CD4-positive, alpha-beta memory T cell (primary cell): ENCODE measurements around the gene LAS1L. TPM values are rescaled to one million over a fixed set of nuclear protein-coding genes. Genes with fewer than 3 reads are reported as not detected.
A peak's percentile ranks its signal among the peaks of the same experiment; 100 is the strongest.
"Not testable (repeated sequence)": the region's sequence is repeated elsewhere in the genome, so short reads cannot be mapped to it uniquely, and the experiment has no call there.

Experiments
- CTCF ChIA-PET: fragments of 350-600 bp; sonication (Branson Sonifier 250); formaldehyde crosslinking; loops from one replicate; lab custom pipeline; 2021; ENCODE audit warnings: inconsistent platforms; ENCODE audit not compliant: partially characterized antibody; lab: Charles Lee
- POLR2A ChIA-PET: fragments of 350-600 bp; sonication (Branson Sonifier 250); formaldehyde crosslinking; loops from one replicate; lab custom pipeline; 2021; ENCODE audit not compliant: partially characterized antibody; lab: Charles Lee
- DNase-seq, 5 donors: peaks; one replicate each; pipeline versions ENCODE4 v3.0.0 to v3.0.0-alpha.2; 2020 to 2022; ENCODE audit warnings: mixed read lengths in 1 of 5
- H3K27ac ChIP-seq: one replicate; pipeline ENCODE4 v1.7.0; 2013; ENCODE audit warnings: low read depth, low read length
- H3K27me3 ChIP-seq: 2 replicates; pipeline ENCODE4 v1.7.0; 2013; ENCODE audit warnings: mild to moderate bottlenecking, low read length, moderate library complexity; ENCODE audit not compliant: insufficient read depth
- H3K36me3 ChIP-seq: 2 replicates; pipeline ENCODE4 v1.7.0; 2013; ENCODE audit warnings: mild to moderate bottlenecking, low read length, moderate library complexity; ENCODE audit not compliant: insufficient read depth
- H3K4me1 ChIP-seq: 2 replicates; pipeline ENCODE4 v1.7.0; 2013; ENCODE audit warnings: mild to moderate bottlenecking, low read length, moderate library complexity; ENCODE audit not compliant: insufficient read depth
- H3K4me3 ChIP-seq, 2 donors: one replicate each; pipeline ENCODE4 v1.7.0; 2013; ENCODE audit warnings: low read length in 2 of 2, mild to moderate bottlenecking in 1 of 2
- H3K9me3 ChIP-seq, 2 donors: one replicate each; pipeline ENCODE4 v1.7.0; 2013; ENCODE audit warnings: low read length in 2 of 2, control low read depth in 1 of 2; ENCODE audit not compliant: control insufficient read depth in 1 of 2
- H3K27ac Mint-ChIP-seq, 7 donors: one replicate each; pipeline ENCODE4 v1.8.0; 2020 to 2021; ENCODE audit warnings: mixed read lengths in 7 of 7, mild to moderate bottlenecking in 6 of 7, inconsistent platforms in 3 of 7, moderate library complexity in 3 of 7
- H3K27me3 Mint-ChIP-seq, 2 donors: one replicate each; pipeline ENCODE4 v1.8.0; 2020 to 2021; ENCODE audit warnings: mixed read lengths in 2 of 2
- H3K36me3 Mint-ChIP-seq, 2 donors: one replicate each; pipeline ENCODE4 v1.8.0; 2020 to 2021; ENCODE audit warnings: mixed read lengths in 2 of 2, inconsistent platforms in 1 of 2, mild to moderate bottlenecking in 1 of 2
- H3K4me1 Mint-ChIP-seq, 4 donors: one replicate each; pipeline ENCODE4 v1.8.0; 2020 to 2021; ENCODE audit warnings: mixed read lengths in 4 of 4, mild to moderate bottlenecking in 1 of 4
- H3K4me3 Mint-ChIP-seq, 8 donors: one replicate each; pipeline ENCODE4 v1.8.0; 2020 to 2021; ENCODE audit warnings: mixed read lengths in 8 of 8, mild to moderate bottlenecking in 7 of 8, moderate library complexity in 6 of 8, inconsistent platforms in 3 of 8
- H3K9me3 Mint-ChIP-seq, 8 donors: one replicate each; pipeline ENCODE4 v1.8.0; 2020 to 2021; ENCODE audit warnings: mixed read lengths in 8 of 8, mild to moderate bottlenecking in 5 of 8, inconsistent platforms in 3 of 8, moderate library complexity in 1 of 8
- intact Hi-C: fragments of 100-400 bp; cut with micrococcal nuclease; formaldehyde crosslinking; loops from one replicate; pipeline ENCODE4 v1.15.1; 2023
- polyA plus RNA-seq, 2 donors: library from polyadenylated mRNA; unstranded; fragments of 300-500 nt; fragmentation: Illumina TruSeq; gene quantifications; one replicate each; pipeline ENCODE4 v1.2.3, GENCODE V29; 2021
- total RNA-seq, 2 experiments: library from RNA; stranded (reverse); gene quantifications; one replicate each; pipeline ENCODE4 v1.2.3, GENCODE V29; 2021

Gene LAS1L
- total and polyA plus RNA-seq, 4 experiments from 2014 or later = 38.5 to 51.7 (median 40.6) TPM

DNA sequence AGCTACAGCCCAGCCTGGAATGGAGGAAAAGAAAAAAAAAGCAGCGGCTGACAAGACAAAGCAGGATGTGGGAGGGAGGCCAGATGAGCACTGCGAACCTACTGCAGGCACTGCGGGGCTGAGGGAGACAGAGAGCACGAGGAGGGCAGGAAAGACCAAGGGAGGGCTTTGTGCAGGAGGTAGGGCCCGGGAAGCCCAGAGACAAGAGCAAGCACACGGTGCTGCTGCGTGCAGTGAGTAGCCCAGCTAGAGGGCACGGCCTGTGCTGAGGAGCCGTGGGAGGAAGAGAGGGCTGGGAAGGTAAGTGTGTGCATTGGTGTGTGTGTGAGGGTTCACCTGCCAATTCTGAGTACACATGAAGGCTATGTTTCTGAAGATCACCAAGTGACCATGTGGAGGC lies 15.6 kb downstream of the LAS1L start:
- H3K4me3 Mint-ChIP-seq, H3K27me3 Mint-ChIP-seq, H3K9me3 Mint-ChIP-seq, DNase-seq, H3K4me3 ChIP-seq, H3K4me1 Mint-ChIP-seq, H3K27ac ChIP-seq, H3K27me3 ChIP-seq, H3K9me3 ChIP-seq, intact Hi-C loops, POLR2A ChIA-PET, H3K4me1 ChIP-seq: not testable (repeated sequence)
- CTCF ChIA-PET = interaction anchor here (1.7 kb wide), 1 partner anchor 10 kb away, joined by 9 read pairs; no protein-coding TSS in a partner anchor
- H3K36me3 ChIP-seq = peaks cover 38% of the 10 kb centered on the region
- Mint-ChIP-seq H3K36me3 (peaks cover 16 to 39% of the 10 kb centered on the region in 2 donors), H3K27ac (peak overlapping the region in 2 of 7 donors; percentile 25 to 27)

DNA sequence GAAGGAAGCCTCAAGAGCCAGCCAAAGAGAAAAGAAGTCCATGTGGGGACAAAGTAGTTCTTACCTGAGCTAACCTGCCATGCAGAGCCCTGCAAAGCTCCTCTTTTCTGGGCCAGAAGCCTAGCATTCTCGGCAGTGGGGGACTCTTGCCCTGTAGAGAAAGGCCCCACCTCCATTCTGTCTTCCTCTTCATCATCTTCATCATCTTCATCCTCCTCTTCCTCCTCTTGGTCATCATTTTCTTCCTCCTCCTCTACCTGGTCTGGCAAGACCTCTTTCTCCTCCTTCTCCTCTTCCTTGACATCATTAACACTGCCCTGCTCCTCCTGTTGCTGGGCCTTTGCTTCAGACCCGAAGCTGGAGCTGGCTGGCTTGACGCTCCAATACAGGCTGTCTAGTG lies 16.7 kb downstream of the LAS1L start:
- Histone ChIP-seq H3K4me1 (no peaks in the 10 kb centered on the region), H3K4me3 (no peak overlapping the region), H3K36me3 (peaks cover 32% of the 10 kb centered on the region), H3K27ac (no peak overlapping the region), H3K27me3 (no peaks in the 10 kb centered on the region), H3K9me3 (no peaks in the 10 kb centered on the region)
- Mint-ChIP-seq H3K27me3 (no peaks in the 10 kb centered on the region), H3K36me3 (peaks cover 14 to 37% of the 10 kb centered on the region in 2 donors), H3K4me3 (no peak overlapping the region), H3K27ac (no peak overlapping the region), H3K4me1 (peaks cover 0 to 4% (median 0%) of the 10 kb centered on the region in 4 donors), H3K9me3 (no peaks in the 10 kb centered on the region)
- CTCF ChIA-PET = interaction anchor here (1.7 kb wide), 1 partner anchor 11 kb away, joined by 9 read pairs; no protein-coding TSS in a partner anchor
- POLR2A ChIA-PET = no interaction called here
- intact Hi-C loops = no loop called here
- no peak for DNase-seq

DNA sequence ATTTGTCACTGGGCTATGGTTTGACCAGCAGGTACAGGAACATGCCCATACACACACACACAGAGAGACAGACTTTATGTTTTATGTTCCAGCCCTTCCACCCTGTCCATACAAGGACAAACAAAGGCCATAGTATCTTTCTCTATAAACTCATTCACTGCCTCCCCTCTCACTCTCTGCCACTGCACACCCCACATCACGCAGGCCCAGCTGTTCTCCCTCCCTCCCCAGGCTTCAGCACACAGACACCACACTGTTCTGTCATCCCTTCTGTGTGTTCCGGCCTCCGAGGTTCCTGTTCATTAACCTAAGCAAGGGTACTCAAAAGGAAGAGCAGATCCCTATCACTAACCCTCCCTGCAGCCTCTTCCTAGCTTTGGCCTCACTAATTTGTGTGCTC lies 17.8 kb downstream of the LAS1L start:
- intact Hi-C loops = no loop called here
- Histone ChIP-seq H3K4me1 (no peaks in the 10 kb centered on the region), H3K27me3 (no peaks in the 10 kb centered on the region), H3K9me3 (no peaks in the 10 kb centered on the region), H3K27ac (no peak overlapping the region), H3K4me3 (no peak overlapping the region), H3K36me3 (peaks cover 22% of the 10 kb centered on the region)
- no peaks in the 10 kb centered on the region for H3K9me3 Mint-ChIP-seq
- H3K4me1 Mint-ChIP-seq = peaks cover 0 to 2% (median 0%) of the 10 kb centered on the region in 4 donors
- ChIA-PET CTCF (no interaction called here), POLR2A (no interaction called here)
- H3K4me3 Mint-ChIP-seq = no peak overlapping the region
- no peak overlapping the region for H3K27ac Mint-ChIP-seq
- peaks cover 6 to 34% of the 10 kb centered on the region in 2 donors for H3K36me3 Mint-ChIP-seq
- no peak for DNase-seq
- H3K27me3 Mint-ChIP-seq = no peaks in the 10 kb centered on the region

DNA sequence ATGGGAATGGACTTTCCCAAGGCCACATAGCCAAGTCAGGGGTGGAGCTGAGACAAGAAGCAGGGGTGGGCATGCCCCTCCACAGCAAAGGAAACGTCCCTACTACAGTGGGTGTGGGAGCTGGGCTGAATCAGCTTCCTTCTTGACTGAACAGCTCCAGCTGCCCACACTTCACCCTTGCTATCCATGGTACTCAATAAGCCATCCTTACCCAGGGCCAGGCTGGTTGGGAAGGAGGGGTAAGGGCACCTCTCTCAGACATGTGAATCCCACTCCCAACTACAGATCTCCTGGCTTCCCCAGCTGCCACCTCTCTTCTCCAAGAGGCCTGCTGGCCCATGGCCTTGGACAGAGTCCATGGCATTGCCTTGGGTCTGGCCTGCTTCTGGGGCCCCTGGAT lies 21.0 kb downstream of the LAS1L start:
- H3K27ac ChIP-seq = no peak overlapping the region
- no peak overlapping the region for H3K27ac Mint-ChIP-seq
- no peaks in the 10 kb centered on the region for H3K4me1 ChIP-seq
- CTCF ChIA-PET = interaction anchor here (1.7 kb wide), 1 partner anchor 15 kb away, joined by 6 read pairs; no protein-coding TSS in a partner anchor
- POLR2A ChIA-PET = no interaction called here
- H3K9me3 ChIP-seq = no peaks in the 10 kb centered on the region
- intact Hi-C loops = no loop called here
- DNase-seq = no peak
- peaks cover 12% of the 10 kb centered on the region for H3K36me3 ChIP-seq
- H3K36me3 Mint-ChIP-seq = peaks cover 3 to 31% of the 10 kb centered on the region in 2 donors
- no peaks in the 10 kb centered on the region for H3K27me3 Mint-ChIP-seq
- H3K4me3 ChIP-seq = no peak overlapping the region
- no peak overlapping the region for H3K4me3 Mint-ChIP-seq
- no peaks in the 10 kb centered on the region for H3K4me1 Mint-ChIP-seq
- no peaks in the 10 kb centered on the region for H3K9me3 Mint-ChIP-seq
- no peaks in the 10 kb centered on the region for H3K27me3 ChIP-seq

DNA sequence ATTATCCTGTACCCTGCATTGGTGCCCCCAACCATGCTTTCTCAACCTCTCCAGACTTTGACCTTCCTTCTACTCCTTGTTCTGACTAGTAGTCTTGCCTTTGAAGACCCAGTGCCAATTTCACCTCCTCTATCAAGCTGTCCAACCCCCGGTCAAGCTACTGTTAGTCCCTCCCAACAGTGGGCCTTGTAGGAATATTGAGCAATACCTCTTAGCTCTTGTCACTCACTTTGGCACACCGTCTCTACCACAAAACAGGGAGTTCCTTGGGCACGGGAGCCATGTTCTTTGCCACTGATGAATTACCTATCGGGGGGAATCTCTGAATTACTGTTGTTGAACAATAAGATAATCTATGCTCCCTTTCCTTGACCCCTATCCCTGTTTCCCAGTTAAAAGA lies 25.2 kb downstream of the LAS1L start:
- Mint-ChIP-seq H3K27ac (peak overlapping the region in 1 of 7 donors; percentile 57), H3K27me3 (no peaks in the 10 kb centered on the region), H3K9me3 (no peaks in the 10 kb centered on the region), H3K4me3 (no peak overlapping the region), H3K4me1 (no peaks in the 10 kb centered on the region), H3K36me3 (peaks cover 3 to 33% of the 10 kb centered on the region in 2 donors)
- Histone ChIP-seq H3K4me3 (no peak overlapping the region), H3K27ac (no peak overlapping the region), H3K9me3 (no peaks in the 10 kb centered on the region), H3K4me1 (no peaks in the 10 kb centered on the region), H3K36me3 (peaks cover 7% of the 10 kb centered on the region), H3K27me3 (no peaks in the 10 kb centered on the region)
- DNase-seq = no peak
- intact Hi-C loops = no loop called here
- POLR2A ChIA-PET = no interaction called here
- CTCF ChIA-PET = no interaction called here

DNA sequence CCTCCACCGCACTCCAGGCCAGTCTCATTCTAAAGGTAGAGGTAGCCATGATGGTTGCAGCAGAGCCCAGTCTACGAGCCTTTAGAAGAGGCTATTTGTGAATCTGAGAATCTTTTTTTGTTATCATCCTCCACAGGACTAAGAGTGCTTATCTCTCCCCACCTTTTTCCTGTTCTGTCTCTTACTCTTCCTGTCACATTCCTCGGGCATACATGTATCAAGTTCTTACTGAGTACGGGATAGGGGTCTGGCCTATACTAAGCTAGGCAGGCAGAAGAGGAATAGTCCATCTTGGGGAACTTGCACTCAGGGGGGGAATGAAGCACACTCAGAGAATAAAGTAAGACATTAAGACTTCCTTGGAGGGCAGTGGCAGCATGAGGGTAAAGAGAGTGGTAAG lies 25.7 kb downstream of the LAS1L start:
- no peaks in the 10 kb centered on the region for H3K9me3 ChIP-seq
- H3K27ac Mint-ChIP-seq = peak overlapping the region in 1 of 7 donors; percentile 57
- no peak for DNase-seq
- peaks cover 3% of the 10 kb centered on the region for H3K36me3 ChIP-seq
- intact Hi-C loops = no loop called here
- H3K4me3 ChIP-seq = no peak overlapping the region
- no peaks in the 10 kb centered on the region for H3K27me3 ChIP-seq
- H3K4me1 ChIP-seq = no peaks in the 10 kb centered on the region
- ChIA-PET POLR2A (no interaction called here), CTCF (no interaction called here)
- no peaks in the 10 kb centered on the region for H3K9me3 Mint-ChIP-seq
- H3K4me3 Mint-ChIP-seq = no peak overlapping the region
- no peak overlapping the region for H3K27ac ChIP-seq
- H3K27me3 Mint-ChIP-seq = no peaks in the 10 kb centered on the region
- H3K4me1 Mint-ChIP-seq = no peaks in the 10 kb centered on the region
- peaks cover 3 to 32% of the 10 kb centered on the region in 2 donors for H3K36me3 Mint-ChIP-seq

DNA sequence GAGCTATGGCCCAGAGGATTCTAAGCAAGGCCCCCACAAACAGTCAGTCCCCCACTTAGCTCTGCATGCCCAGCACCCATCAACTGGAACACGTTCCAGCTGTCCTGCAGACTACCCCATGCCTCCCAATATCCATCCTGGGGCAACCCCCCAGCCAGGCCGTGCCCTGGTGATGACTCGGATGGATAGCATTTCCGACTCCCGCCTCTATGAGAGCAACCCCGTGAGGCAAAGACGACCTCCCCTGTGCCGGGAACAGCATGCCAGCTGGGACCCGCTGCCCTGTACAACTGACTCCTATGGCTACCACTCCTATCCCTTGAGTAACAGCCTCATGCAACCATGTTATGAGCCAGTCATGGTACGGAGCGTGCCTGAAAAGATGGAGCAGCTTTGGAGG lies 32.0 kb downstream of the LAS1L start:
- POLR2A ChIA-PET = no interaction called here
- CTCF ChIA-PET = no interaction called here
- H3K4me1 Mint-ChIP-seq = no peaks in the 10 kb centered on the region
- no peak overlapping the region for H3K27ac ChIP-seq
- no peak for DNase-seq
- intact Hi-C loops = no loop called here
- H3K9me3 ChIP-seq = no peaks in the 10 kb centered on the region
- no peaks in the 10 kb centered on the region for H3K4me1 ChIP-seq
- H3K27me3 ChIP-seq = no peaks in the 10 kb centered on the region
- H3K27ac Mint-ChIP-seq = no peak overlapping the region
- no peaks in the 10 kb centered on the region for H3K36me3 ChIP-seq
- no peaks in the 10 kb centered on the region for H3K27me3 Mint-ChIP-seq
- H3K4me3 Mint-ChIP-seq = no peak overlapping the region
- H3K9me3 Mint-ChIP-seq = no peaks in the 10 kb centered on the region
- H3K36me3 Mint-ChIP-seq = peaks cover 0 to 2% of the 10 kb centered on the region in 2 donors
- H3K4me3 ChIP-seq = no peak overlapping the region

DNA sequence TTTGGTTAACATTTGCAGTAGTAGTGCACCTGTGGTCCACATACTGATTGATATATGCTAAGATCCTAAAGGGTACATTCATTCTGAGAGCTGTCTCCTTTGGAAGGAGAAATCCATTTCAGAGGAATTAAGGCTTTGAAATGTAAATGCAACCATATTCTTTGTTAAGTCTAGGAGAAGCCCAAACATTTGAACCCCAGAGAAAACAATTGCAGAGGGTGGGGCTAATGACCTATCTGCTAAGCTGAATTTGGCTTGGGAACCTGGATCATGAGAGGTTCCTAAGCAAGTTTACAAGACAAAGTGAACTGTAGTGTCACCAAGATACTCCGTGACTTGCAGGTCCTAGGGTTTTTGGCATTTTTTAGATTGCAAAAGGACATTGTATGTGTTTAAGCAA lies 41.2 kb downstream of the LAS1L start:
- Histone ChIP-seq H3K9me3 (no peaks in the 10 kb centered on the region), H3K36me3 (no peaks in the 10 kb centered on the region), H3K4me3 (no peak overlapping the region), H3K4me1 (no peaks in the 10 kb centered on the region), H3K27me3 (no peaks in the 10 kb centered on the region), H3K27ac (no peak overlapping the region)
- no peak overlapping the region for H3K4me3 Mint-ChIP-seq
- no peaks in the 10 kb centered on the region for H3K4me1 Mint-ChIP-seq
- H3K27ac Mint-ChIP-seq = no peak overlapping the region
- CTCF ChIA-PET = no interaction called here
- intact Hi-C loops = no loop called here
- no peak for DNase-seq
- no peaks in the 10 kb centered on the region for H3K9me3 Mint-ChIP-seq
- POLR2A ChIA-PET = no interaction called here
- no peaks in the 10 kb centered on the region for H3K36me3 Mint-ChIP-seq
- H3K27me3 Mint-ChIP-seq = no peaks in the 10 kb centered on the region
